ENCODE measurements around the gene KIF12.

KIF12 gene

GRCh38 chr9:114098936-114099668 lies at the start of gene KIF12:
Gene KIF12 (minus strand): TSS chr9:114099292. CDS start chr9:114099276, 16 bp downstream.
- DNase-seq (ENCODE audit: low read depth, low spot score) = no peak
- peaks cover 4% of the 10 kb centered on the region; the same call in 1 of the 2 replicates for H3K4me1 ChIP-seq (ENCODE audit: control insufficient read depth, insufficient read depth, low read length)
- H3K4me3 ChIP-seq (ENCODE audit: low read length) = peak within 1 kb of the TSS; percentile 62
- no peaks in the 10 kb centered on the region; the same call in 1 of the 2 replicates for H3K9me3 ChIP-seq (ENCODE audit: control insufficient read depth, insufficient read depth, low read length)
- no CpG with 5 or more reads among the region's 32 CpGs for WGBS (ENCODE audit: insufficient coverage, insufficient read length)
- H3K27me3 ChIP-seq (ENCODE audit: control insufficient read depth, insufficient read depth, low read length) = peaks cover 6% of the 10 kb centered on the region; the same call in 1 of the 2 replicates
- no peaks in the 10 kb centered on the region for H3K36me3 ChIP-seq (ENCODE audit: control insufficient read depth, insufficient read depth, low read length)
- no peak within 1 kb of the TSS for H3K27ac ChIP-seq (ENCODE audit: low read length)

GRCh38 chr9:114146735-114147134 lies 47.6 kb upstream of the KIF12 start:
- Histone ChIP-seq H3K27me3 (ENCODE audit: control insufficient read depth, insufficient read depth, low read length) (no peaks in the 10 kb centered on the region), H3K9me3 (ENCODE audit: control insufficient read depth, insufficient read depth, low read length) (no peaks in the 10 kb centered on the region), H3K4me1 (ENCODE audit: control insufficient read depth, insufficient read depth, low read length) (no peaks in the 10 kb centered on the region), H3K36me3 (ENCODE audit: control insufficient read depth, insufficient read depth, low read length) (no peaks in the 10 kb centered on the region), H3K27ac (ENCODE audit: low read length) (no peak overlapping the region), H3K4me3 (ENCODE audit: low read length) (no peak overlapping the region)
- no peak for DNase-seq (ENCODE audit: low read depth, low spot score)
- WGBS (ENCODE audit: insufficient coverage, insufficient read length) = no CpG with 5 or more reads among the region's 6 CpGs

GRCh38 chr9:114143234-114143633 lies 44.1 kb upstream of the KIF12 start:
- no peaks in the 10 kb centered on the region for H3K27me3 ChIP-seq (ENCODE audit: control insufficient read depth, insufficient read depth, low read length)
- H3K36me3 ChIP-seq (ENCODE audit: control insufficient read depth, insufficient read depth, low read length) = no peaks in the 10 kb centered on the region
- no CpG with 5 or more reads among the region's 5 CpGs for WGBS (ENCODE audit: insufficient coverage, insufficient read length)

GRCh38 chr9:114141553-114142402 lies 42.7 kb upstream of the KIF12 start:
- Histone ChIP-seq H3K36me3 (ENCODE audit: control insufficient read depth, insufficient read depth, low read length) (no peaks in the 10 kb centered on the region), H3K27ac (ENCODE audit: low read length) (no peak overlapping the region), H3K4me1 (ENCODE audit: control insufficient read depth, insufficient read depth, low read length) (no peaks in the 10 kb centered on the region), H3K9me3 (ENCODE audit: control insufficient read depth, insufficient read depth, low read length) (no peaks in the 10 kb centered on the region), H3K27me3 (ENCODE audit: control insufficient read depth, insufficient read depth, low read length) (no peaks in the 10 kb centered on the region), H3K4me3 (ENCODE audit: low read length) (no peak overlapping the region)
- DNase-seq (ENCODE audit: low read depth, low spot score) = no peak
- WGBS (ENCODE audit: insufficient coverage, insufficient read length) = no CpG with 5 or more reads among the region's 7 CpGs

More at GRCh38 chr9:114143234-114143633, 44.1 kb upstream of the KIF12 start:
- Histone ChIP-seq H3K4me3 (ENCODE audit: low read length) (no peak overlapping the region), H3K4me1 (ENCODE audit: control insufficient read depth, insufficient read depth, low read length) (no peaks in the 10 kb centered on the region), H3K9me3 (ENCODE audit: control insufficient read depth, insufficient read depth, low read length) (no peaks in the 10 kb centered on the region), H3K27ac (ENCODE audit: low read length) (no peak overlapping the region)
- no peak for DNase-seq (ENCODE audit: low read depth, low spot score)

- H3K4me1 ChIP-seq (ENCODE audit: control insufficient read depth, insufficient read depth, low read length) = no peaks in the 10 kb centered on the region
- no CpG with 5 or more reads among the region's 4 CpGs for WGBS (ENCODE audit: insufficient coverage, insufficient read length)
- H3K27ac ChIP-seq (ENCODE audit: low read length) = no peak overlapping the region
- no peak overlapping the region for H3K4me3 ChIP-seq (ENCODE audit: low read length)
- no peak for DNase-seq (ENCODE audit: low read depth, low spot score)
- no peaks in the 10 kb centered on the region for H3K27me3 ChIP-seq (ENCODE audit: control insufficient read depth, insufficient read depth, low read length)
- H3K36me3 ChIP-seq (ENCODE audit: control insufficient read depth, insufficient read depth, low read length) = no peaks in the 10 kb centered on the region
- no peaks in the 10 kb centered on the region for H3K9me3 ChIP-seq (ENCODE audit: control insufficient read depth, insufficient read depth, low read length)
These were observed 41.8 kb upstream of the KIF12 start for GRCh38 chr9:114140850-114141249.

GRCh38 chr9:114140401-114140800 lies 41.3 kb upstream of the KIF12 start:
- no peaks in the 10 kb centered on the region for H3K36me3 ChIP-seq (ENCODE audit: control insufficient read depth, insufficient read depth, low read length)
- DNase-seq (ENCODE audit: low read depth, low spot score) = no peak
- no peak overlapping the region for H3K27ac ChIP-seq (ENCODE audit: low read length)
- H3K4me3 ChIP-seq (ENCODE audit: low read length) = no peak overlapping the region
- H3K4me1 ChIP-seq (ENCODE audit: control insufficient read depth, insufficient read depth, low read length) = no peaks in the 10 kb centered on the region
- no peaks in the 10 kb centered on the region for H3K9me3 ChIP-seq (ENCODE audit: control insufficient read depth, insufficient read depth, low read length)
- no CpG with 5 or more reads among the region's 2 CpGs for WGBS (ENCODE audit: insufficient coverage, insufficient read length)
- no peaks in the 10 kb centered on the region for H3K27me3 ChIP-seq (ENCODE audit: control insufficient read depth, insufficient read depth, low read length)

- WGBS (ENCODE audit: insufficient coverage, insufficient read length) = no CpG with 5 or more reads among the region's 5 CpGs
- Histone ChIP-seq H3K9me3 (ENCODE audit: control insufficient read depth, insufficient read depth, low read length) (no peaks in the 10 kb centered on the region), H3K36me3 (ENCODE audit: control insufficient read depth, insufficient read depth, low read length) (no peaks in the 10 kb centered on the region), H3K4me3 (ENCODE audit: low read length) (no peak overlapping the region), H3K4me1 (ENCODE audit: control insufficient read depth, insufficient read depth, low read length) (no peaks in the 10 kb centered on the region), H3K27me3 (ENCODE audit: control insufficient read depth, insufficient read depth, low read length) (no peaks in the 10 kb centered on the region), H3K27ac (ENCODE audit: low read length) (no peak overlapping the region)
- no peak for DNase-seq (ENCODE audit: low read depth, low spot score)
These were observed 40.0 kb upstream of the KIF12 start for GRCh38 chr9:114139071-114139470.

- no peaks in the 10 kb centered on the region for H3K27me3 ChIP-seq (ENCODE audit: control insufficient read depth, insufficient read depth, low read length)
- no peaks in the 10 kb centered on the region for H3K4me1 ChIP-seq (ENCODE audit: control insufficient read depth, insufficient read depth, low read length)
- no peak overlapping the region for H3K27ac ChIP-seq (ENCODE audit: low read length)
- H3K36me3 ChIP-seq (ENCODE audit: control insufficient read depth, insufficient read depth, low read length) = no peaks in the 10 kb centered on the region
- H3K4me3 ChIP-seq (ENCODE audit: low read length) = no peak overlapping the region
- no CpG with 5 or more reads among the region's 8 CpGs for WGBS (ENCODE audit: insufficient coverage, insufficient read length)
- no peak for DNase-seq (ENCODE audit: low read depth, low spot score)
- no peaks in the 10 kb centered on the region for H3K9me3 ChIP-seq (ENCODE audit: control insufficient read depth, insufficient read depth, low read length)
These were observed 39.5 kb upstream of the KIF12 start for GRCh38 chr9:114138552-114138971.

GRCh38 chr9:114137831-114138230 lies 38.7 kb upstream of the KIF12 start:
- WGBS (ENCODE audit: insufficient coverage, insufficient read length) = no CpG with 5 or more reads among the region's 6 CpGs

GRCh38 chr9:114134827-114135396 lies 35.8 kb upstream of the KIF12 start:
- no CpG with 5 or more reads among the region's 5 CpGs for WGBS (ENCODE audit: insufficient coverage, insufficient read length)
- H3K27me3 ChIP-seq (ENCODE audit: control insufficient read depth, insufficient read depth, low read length) = no peaks in the 10 kb centered on the region
- H3K36me3 ChIP-seq (ENCODE audit: control insufficient read depth, insufficient read depth, low read length) = no peaks in the 10 kb centered on the region
- no peaks in the 10 kb centered on the region for H3K9me3 ChIP-seq (ENCODE audit: control insufficient read depth, insufficient read depth, low read length)
- H3K4me3 ChIP-seq (ENCODE audit: low read length) = no peak overlapping the region
- H3K27ac ChIP-seq (ENCODE audit: low read length) = no peak overlapping the region
- H3K4me1 ChIP-seq (ENCODE audit: control insufficient read depth, insufficient read depth, low read length) = peaks cover 1% of the 10 kb centered on the region; the same call in 1 of the 2 replicates
- DNase-seq (ENCODE audit: low read depth, low spot score) = no peak

More at GRCh38 chr9:114137831-114138230, 38.7 kb upstream of the KIF12 start:
- Histone ChIP-seq H3K9me3 (ENCODE audit: control insufficient read depth, insufficient read depth, low read length) (no peaks in the 10 kb centered on the region), H3K4me3 (ENCODE audit: low read length) (no peak overlapping the region), H3K27me3 (ENCODE audit: control insufficient read depth, insufficient read depth, low read length) (no peaks in the 10 kb centered on the region), H3K27ac (ENCODE audit: low read length) (no peak overlapping the region), H3K4me1 (ENCODE audit: control insufficient read depth, insufficient read depth, low read length) (no peaks in the 10 kb centered on the region), H3K36me3 (ENCODE audit: control insufficient read depth, insufficient read depth, low read length) (no peaks in the 10 kb centered on the region)
- DNase-seq (ENCODE audit: low read depth, low spot score) = no peak
